COLO668 (cell line): Measurements from ENCODE around the gene MICAL2.

Experiments
- DNase-seq: peaks from one replicate; lab custom pipeline; 2025; ENCODE audit not compliant: unreplicated experiment; lab: John Stamatoyannopoulos, UW

MICAL2 gene

GRCh38 chr11:12110201-12110713, at the start of gene MICAL2:
TSS of gene MICAL2 (plus strand) at chr11:12110590. CDS start at chr11:12162156, 51,566 bp downstream.
- DNase-seq, result peak; percentile 96

- DNase-seq, result peak; percentile 13
Observed at GRCh38 chr11:12061851-12062560, 48.4 kb upstream of the MICAL2 start.

GRCh38 chr11:12063251-12063650, 47.1 kb upstream of the MICAL2 start:
- DNase-seq, result no peak

GRCh38 chr11:12064136-12064953, 46.0 kb upstream of the MICAL2 start:
- DNase-seq, result no peak

- no peak for DNase-seq
Observed at GRCh38 chr11:12064954-12065280, 45.5 kb upstream of the MICAL2 start.

GRCh38 chr11:12066056-12066798, 44.2 kb upstream of the MICAL2 start:
- no peak for DNase-seq

GRCh38 chr11:12066799-12067508, 43.4 kb upstream of the MICAL2 start:
- peak; percentile 22 for DNase-seq

GRCh38 chr11:12067796-12068357, 42.5 kb upstream of the MICAL2 start:
- DNase-seq, result no peak

- DNase-seq, result no peak
Observed at GRCh38 chr11:12069066-12069676, 41.2 kb upstream of the MICAL2 start.

- DNase-seq, result no peak
Observed at GRCh38 chr11:12070446-12071267, 39.7 kb upstream of the MICAL2 start.

GRCh38 chr11:12071574-12071973, 38.8 kb upstream of the MICAL2 start:
- DNase-seq, result no peak

- DNase-seq, result no peak
Observed at GRCh38 chr11:12073436-12073835, 37.0 kb upstream of the MICAL2 start.

- no peak for DNase-seq
Observed at GRCh38 chr11:12073886-12074285, 36.5 kb upstream of the MICAL2 start.

- DNase-seq, result no peak
Observed at GRCh38 chr11:12074529-12075195, 35.7 kb upstream of the MICAL2 start.

GRCh38 chr11:12075291-12075690, 35.1 kb upstream of the MICAL2 start:
- DNase-seq, result no peak

GRCh38 chr11:12075822-12076821, 34.3 kb upstream of the MICAL2 start:
- no peak for DNase-seq

GRCh38 chr11:12076840-12077534, 33.4 kb upstream of the MICAL2 start:
- DNase-seq, result no peak
